ENCODE data around the gene IP6K1.

The IP6K1 gene

DNA sequence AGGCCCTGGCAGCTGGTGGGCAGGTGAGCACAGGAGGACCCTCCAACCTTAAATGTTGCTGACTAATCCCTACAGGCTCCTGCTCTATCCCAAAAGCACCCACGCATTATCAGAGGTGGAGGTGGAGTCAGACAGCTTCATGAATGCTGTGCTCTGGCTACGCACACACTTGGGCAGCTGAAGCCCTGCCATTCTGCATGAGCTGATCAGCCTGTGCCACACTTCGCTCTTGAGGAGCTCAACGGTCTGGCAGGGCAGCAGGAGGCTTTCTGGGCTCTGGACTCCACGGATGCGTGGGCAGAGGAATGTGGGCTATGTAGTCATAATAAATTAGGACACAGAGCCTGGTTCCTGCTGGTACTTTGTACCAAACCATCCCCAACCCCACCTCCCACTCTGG, 103.2 kb downstream of the IP6K1 start:
- TF ChIP-seq, protein P1, sequence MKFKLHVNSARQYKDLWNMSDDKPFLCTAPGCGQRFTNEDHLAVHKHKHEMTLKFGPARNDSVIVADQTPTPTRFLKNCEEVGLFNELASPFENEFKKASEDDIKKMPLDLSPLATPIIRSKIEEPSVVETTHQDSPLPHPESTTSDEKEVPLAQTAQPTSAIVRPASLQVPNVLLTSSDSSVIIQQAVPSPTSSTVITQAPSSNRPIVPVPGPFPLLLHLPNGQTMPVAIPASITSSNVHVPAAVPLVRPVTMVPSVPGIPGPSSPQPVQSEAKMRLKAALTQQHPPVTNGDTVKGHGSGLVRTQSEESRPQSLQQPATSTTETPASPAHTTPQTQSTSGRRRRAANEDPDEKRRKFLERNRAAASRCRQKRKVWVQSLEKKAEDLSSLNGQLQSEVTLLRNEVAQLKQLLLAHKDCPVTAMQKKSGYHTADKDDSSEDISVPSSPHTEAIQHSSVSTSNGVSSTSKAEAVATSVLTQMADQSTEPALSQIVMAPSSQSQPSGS (tag by site-specific recombination; IDR thresholded peaks at IDR 0.05; ENCODE audit: low read depth): no peak
- no peak for TF ChIP-seq ZNF664 (tag by site-specific recombination; IDR thresholded peaks at IDR 0.05)
- TF ChIP-seq, protein P2, sequence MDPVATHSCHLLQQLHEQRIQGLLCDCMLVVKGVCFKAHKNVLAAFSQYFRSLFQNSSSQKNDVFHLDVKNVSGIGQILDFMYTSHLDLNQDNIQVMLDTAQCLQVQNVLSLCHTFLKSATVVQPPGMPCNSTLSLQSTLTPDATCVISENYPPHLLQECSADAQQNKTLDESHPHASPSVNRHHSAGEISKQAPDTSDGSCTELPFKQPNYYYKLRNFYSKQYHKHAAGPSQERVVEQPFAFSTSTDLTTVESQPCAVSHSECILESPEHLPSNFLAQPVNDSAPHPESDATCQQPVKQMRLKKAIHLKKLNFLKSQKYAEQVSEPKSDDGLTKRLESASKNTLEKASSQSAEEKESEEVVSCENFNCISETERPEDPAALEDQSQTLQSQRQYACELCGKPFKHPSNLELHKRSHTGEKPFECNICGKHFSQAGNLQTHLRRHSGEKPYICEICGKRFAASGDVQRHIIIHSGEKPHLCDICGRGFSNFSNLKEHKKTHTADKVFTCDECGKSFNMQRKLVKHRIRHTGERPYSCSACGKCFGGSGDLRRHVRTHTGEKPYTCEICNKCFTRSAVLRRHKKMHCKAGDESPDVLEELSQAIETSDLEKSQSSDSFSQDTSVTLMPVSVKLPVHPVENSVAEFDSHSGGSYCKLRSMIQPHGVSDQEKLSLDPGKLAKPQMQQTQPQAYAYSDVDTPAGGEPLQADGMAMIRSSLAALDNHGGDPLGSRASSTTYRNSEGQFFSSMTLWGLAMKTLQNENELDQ (tag by site-specific recombination; IDR thresholded peaks at IDR 0.05; ENCODE audit: low read depth): no peak
- TF ChIP-seq ZNF341 (tag by site-specific recombination; IDR thresholded peaks at IDR 0.05; ENCODE audit: low read depth): no peak
- TF ChIP-seq ZNF747 (tag by site-specific recombination; IDR thresholded peaks at IDR 0.05): no peak
- no peak for TF ChIP-seq ZNF558 (tag by site-specific recombination; IDR thresholded peaks at IDR 0.05)
- TF ChIP-seq ZEB2 (tag by site-specific recombination; IDR thresholded peaks at IDR 0.05): no peak
- TF ChIP-seq, protein P3, sequence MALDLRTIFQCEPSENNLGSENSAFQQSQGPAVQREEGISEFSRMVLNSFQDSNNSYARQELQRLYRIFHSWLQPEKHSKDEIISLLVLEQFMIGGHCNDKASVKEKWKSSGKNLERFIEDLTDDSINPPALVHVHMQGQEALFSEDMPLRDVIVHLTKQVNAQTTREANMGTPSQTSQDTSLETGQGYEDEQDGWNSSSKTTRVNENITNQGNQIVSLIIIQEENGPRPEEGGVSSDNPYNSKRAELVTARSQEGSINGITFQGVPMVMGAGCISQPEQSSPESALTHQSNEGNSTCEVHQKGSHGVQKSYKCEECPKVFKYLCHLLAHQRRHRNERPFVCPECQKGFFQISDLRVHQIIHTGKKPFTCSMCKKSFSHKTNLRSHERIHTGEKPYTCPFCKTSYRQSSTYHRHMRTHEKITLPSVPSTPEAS (tag by site-specific recombination; IDR thresholded peaks at IDR 0.05): no peak
- TF ChIP-seq ZNF473 (tag by site-specific recombination; IDR thresholded peaks at IDR 0.05): no peak
- no peak for TF ChIP-seq ZSCAN23 (tag by site-specific recombination; IDR thresholded peaks at IDR 0.05)
- TF ChIP-seq, protein P4, sequence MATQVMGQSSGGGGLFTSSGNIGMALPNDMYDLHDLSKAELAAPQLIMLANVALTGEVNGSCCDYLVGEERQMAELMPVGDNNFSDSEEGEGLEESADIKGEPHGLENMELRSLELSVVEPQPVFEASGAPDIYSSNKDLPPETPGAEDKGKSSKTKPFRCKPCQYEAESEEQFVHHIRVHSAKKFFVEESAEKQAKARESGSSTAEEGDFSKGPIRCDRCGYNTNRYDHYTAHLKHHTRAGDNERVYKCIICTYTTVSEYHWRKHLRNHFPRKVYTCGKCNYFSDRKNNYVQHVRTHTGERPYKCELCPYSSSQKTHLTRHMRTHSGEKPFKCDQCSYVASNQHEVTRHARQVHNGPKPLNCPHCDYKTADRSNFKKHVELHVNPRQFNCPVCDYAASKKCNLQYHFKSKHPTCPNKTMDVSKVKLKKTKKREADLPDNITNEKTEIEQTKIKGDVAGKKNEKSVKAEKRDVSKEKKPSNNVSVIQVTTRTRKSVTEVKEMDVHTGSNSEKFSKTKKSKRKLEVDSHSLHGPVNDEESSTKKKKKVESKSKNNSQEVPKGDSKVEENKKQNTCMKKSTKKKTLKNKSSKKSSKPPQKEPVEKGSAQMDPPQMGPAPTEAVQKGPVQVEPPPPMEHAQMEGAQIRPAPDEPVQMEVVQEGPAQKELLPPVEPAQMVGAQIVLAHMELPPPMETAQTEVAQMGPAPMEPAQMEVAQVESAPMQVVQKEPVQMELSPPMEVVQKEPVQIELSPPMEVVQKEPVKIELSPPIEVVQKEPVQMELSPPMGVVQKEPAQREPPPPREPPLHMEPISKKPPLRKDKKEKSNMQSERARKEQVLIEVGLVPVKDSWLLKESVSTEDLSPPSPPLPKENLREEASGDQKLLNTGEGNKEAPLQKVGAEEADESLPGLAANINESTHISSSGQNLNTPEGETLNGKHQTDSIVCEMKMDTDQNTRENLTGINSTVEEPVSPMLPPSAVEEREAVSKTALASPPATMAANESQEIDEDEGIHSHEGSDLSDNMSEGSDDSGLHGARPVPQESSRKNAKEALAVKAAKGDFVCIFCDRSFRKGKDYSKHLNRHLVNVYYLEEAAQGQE (tag by site-specific recombination; IDR thresholded peaks at IDR 0.05): no peak
- no peak for TF ChIP-seq EGR2 (tag by site-specific recombination; IDR thresholded peaks at IDR 0.05; ENCODE audit: low read depth)
- no peak for TF ChIP-seq ZNF266 (tag by site-specific recombination; IDR thresholded peaks at IDR 0.05; ENCODE audit: low read depth)
- no peak overlapping the region for H3K27ac ChIP-seq (ENCODE audit: extremely low read depth, low read depth, low read length)
- H3K9me3 ChIP-seq (ENCODE audit: control insufficient read depth, insufficient read depth, low read depth, low read length): no peaks in the 10 kb centered on the region
- H3K4me1 ChIP-seq (ENCODE audit: control insufficient read depth, insufficient read depth, low read length): no peaks in the 10 kb centered on the region
- H3K36me3 ChIP-seq (ENCODE audit: control insufficient read depth in 2 of 2, insufficient read depth in 1 of 2, low read length in 2 of 2): peaks cover 0 to 66% of the 10 kb centered on the region in 2 experiments; a peak in 1 of 3 replicates
- ChIA-PET CTCF (no interaction called here), POLR2A (no interaction called here)
- no peak overlapping the region for H3K4me3 ChIP-seq (ENCODE audit: low read depth, low read length)

DNA sequence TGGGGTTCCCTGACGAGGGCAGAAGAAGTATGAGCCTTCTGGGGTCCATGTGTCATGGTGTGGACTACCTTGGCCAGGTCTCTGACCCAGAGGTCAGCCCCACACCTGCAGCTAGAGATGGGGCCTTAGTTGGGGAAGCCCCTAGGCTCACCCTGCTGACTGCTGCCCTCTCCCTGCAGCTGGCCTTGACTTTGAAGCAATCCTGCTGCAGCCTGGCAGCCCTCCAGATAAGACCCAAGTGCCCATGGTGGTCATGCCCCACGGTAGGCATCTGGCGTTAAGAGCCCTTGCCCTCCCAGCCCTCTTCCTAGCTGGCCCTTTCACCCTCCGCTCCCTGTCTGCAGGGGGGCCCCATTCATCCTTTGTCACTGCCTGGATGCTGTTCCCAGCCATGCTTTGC, 104.8 kb downstream of the IP6K1 start:
- H3K4me1 ChIP-seq (ENCODE audit: control insufficient read depth, insufficient read depth, low read length): no peaks in the 10 kb centered on the region
- ChIA-PET POLR2A (no interaction called here), CTCF (no interaction called here)
- H3K4me3 ChIP-seq (ENCODE audit: low read depth, low read length): no peak overlapping the region
- H3K27ac ChIP-seq (ENCODE audit: extremely low read depth, low read depth, low read length): no peak overlapping the region
- peaks cover 0 to 82% of the 10 kb centered on the region in 2 experiments; a peak in 1 of 3 replicates for H3K36me3 ChIP-seq (ENCODE audit: control insufficient read depth in 2 of 2, insufficient read depth in 1 of 2, low read length in 2 of 2)
- TF ChIP-seq ZNF211 (tag by site-specific recombination; IDR thresholded peaks at IDR 0.05; ENCODE audit: low read depth) (no peak), KLF16 (tag by site-specific recombination; IDR thresholded peaks at IDR 0.05) (no peak), ZNF138 (tag by site-specific recombination; IDR thresholded peaks at IDR 0.05; ENCODE audit: borderline replicate concordance) (no peak), HOXA7 (CRISPR knock-in tag; IDR thresholded peaks at IDR 0.05; ENCODE audit: borderline replicate concordance) (no peak), ZNF514 (tag by site-specific recombination; IDR thresholded peaks at IDR 0.05) (no peak), ZNF510 (tag by site-specific recombination; IDR thresholded peaks at IDR 0.05; ENCODE audit: insufficient replicate concordance) (no peak)
- TF ChIP-seq, protein P1 (tag by site-specific recombination; IDR thresholded peaks at IDR 0.05; ENCODE audit: low read depth): no peak
- TF ChIP-seq, protein P5, sequence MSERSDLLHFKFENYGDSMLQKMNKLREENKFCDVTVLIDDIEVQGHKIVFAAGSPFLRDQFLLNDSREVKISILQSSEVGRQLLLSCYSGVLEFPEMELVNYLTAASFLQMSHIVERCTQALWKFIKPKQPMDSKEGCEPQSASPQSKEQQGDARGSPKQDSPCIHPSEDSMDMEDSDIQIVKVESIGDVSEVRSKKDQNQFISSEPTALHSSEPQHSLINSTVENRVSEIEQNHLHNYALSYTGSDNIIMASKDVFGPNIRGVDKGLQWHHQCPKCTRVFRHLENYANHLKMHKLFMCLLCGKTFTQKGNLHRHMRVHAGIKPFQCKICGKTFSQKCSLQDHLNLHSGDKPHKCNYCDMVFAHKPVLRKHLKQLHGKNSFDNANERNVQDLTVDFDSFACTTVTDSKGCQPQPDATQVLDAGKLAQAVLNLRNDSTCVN (tag by site-specific recombination; optimal IDR thresholded peaks at IDR 0.05): no peak
- TF ChIP-seq, protein P6, sequence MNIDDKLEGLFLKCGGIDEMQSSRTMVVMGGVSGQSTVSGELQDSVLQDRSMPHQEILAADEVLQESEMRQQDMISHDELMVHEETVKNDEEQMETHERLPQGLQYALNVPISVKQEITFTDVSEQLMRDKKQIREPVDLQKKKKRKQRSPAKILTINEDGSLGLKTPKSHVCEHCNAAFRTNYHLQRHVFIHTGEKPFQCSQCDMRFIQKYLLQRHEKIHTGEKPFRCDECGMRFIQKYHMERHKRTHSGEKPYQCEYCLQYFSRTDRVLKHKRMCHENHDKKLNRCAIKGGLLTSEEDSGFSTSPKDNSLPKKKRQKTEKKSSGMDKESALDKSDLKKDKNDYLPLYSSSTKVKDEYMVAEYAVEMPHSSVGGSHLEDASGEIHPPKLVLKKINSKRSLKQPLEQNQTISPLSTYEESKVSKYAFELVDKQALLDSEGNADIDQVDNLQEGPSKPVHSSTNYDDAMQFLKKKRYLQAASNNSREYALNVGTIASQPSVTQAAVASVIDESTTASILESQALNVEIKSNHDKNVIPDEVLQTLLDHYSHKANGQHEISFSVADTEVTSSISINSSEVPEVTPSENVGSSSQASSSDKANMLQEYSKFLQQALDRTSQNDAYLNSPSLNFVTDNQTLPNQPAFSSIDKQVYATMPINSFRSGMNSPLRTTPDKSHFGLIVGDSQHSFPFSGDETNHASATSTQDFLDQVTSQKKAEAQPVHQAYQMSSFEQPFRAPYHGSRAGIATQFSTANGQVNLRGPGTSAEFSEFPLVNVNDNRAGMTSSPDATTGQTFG (tag by site-specific recombination; IDR thresholded peaks at IDR 0.05; ENCODE audit: borderline replicate concordance): no peak
- no peaks in the 10 kb centered on the region for H3K9me3 ChIP-seq (ENCODE audit: control insufficient read depth, insufficient read depth, low read depth, low read length)
